Stimulated activated CD8-positive, alpha-beta memory T cell treated with anti-CD3 and anti-CD28 coated beads, Interleukin-2, amount 100 ng/mL, for 48 hours (primary cell): ENCODE data around the gene PGLYRP4.

Source experiments
- DNase-seq, 2 donors: peaks; one replicate each; pipeline ENCODE4 v3.0.0-alpha.2; 2020; ENCODE audit warnings: low read depth in 2 of 2

The PGLYRP4 gene

GRCh38 chr1:153288634-153289275 lies 59.9 kb downstream of the PGLYRP4 start:
- peak in 1 of 2 donors; percentile 15 for DNase-seq
